Activated naive CD8-positive, alpha-beta T cell treated with anti-CD3 and anti-CD28 coated beads, Interleukin-2, amount 50 U/mL, for 16 hours (primary cell): Measurements from ENCODE around the gene MEAK7.
"Not testable (repeated sequence)": the region's sequence is repeated elsewhere in the genome, so short reads cannot be mapped to it uniquely, and the experiment has no call there.

Experiments
- DNase-seq: peaks from one replicate; pipeline ENCODE4 v3.0.0-alpha.2; 2020; ENCODE audit warnings: low read depth, low spot score

The MEAK7 gene

DNA sequence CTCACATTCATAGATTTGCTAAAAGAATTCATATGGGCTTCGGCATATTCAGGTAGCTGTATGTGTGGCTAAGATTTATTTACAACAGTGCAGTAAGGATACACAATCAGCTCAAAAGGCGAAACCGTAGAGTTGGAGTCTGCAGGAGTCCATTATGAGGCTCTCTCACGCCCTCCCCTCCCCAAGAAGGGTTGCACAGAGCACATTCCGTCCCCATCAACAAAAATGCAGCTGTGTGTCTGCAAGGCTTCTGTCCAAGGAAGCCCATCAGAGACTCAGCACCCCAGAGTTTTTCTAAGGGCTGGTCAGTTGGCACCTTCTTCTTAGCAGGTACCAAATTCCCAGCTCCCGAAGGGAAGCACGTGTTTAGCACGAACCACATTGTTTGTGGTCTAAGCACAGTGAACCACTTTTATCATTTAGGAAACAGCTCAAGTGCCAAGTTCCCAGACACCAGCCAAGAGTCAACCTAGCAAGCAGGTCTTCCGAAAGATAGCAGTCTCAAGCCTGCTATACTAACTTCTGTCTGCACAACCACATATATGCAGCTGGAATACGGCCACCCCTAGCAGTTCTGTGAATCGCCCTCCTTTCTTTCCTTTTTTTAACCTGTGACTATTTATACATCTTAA, 28.5 kb upstream of the MEAK7 start:
- no peak for DNase-seq

DNA sequence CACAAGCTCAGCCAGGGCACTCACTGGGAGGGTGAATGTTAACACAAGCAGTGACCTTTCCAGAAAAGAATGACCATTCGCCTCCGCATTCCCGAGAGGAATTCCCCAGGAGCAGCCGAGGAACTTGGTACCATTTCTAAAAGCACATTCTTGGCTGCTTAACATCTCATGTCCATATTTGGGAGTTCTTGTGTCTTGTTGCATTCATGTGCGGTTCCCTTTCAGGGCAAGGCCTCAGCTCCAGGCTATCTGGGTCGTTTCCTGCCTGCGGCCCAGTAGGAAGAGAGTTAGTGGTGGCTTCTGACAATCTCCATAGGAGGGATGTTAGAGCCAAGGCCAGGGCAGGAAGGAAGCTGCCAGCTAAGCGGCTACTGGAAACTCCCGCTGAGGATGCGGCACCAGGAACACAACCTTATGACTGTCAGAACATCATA, 27.8 kb upstream of the MEAK7 start:
- no peak for DNase-seq

DNA sequence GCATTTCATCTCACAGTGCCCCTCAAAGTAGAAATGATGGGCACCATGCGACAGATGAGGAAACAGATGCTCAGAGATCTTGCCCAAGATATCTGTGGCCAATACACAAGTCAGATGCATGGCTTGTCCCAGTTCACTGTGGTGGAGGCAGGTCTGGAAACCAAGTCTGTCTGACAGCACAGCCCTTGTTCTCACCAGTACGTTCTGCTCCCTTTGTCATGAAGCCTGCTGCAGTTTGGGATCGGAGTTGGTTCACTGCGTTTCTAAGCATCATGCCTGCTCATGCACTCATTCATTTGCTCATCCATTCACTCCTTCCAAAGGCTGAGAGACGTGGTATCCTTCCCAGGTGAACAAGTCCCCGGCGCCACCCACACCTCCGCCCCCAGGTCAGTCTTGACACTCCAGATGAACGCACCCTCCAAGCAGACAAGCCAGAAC, 27.2 kb upstream of the MEAK7 start:
- DNase-seq, result no peak

DNA sequence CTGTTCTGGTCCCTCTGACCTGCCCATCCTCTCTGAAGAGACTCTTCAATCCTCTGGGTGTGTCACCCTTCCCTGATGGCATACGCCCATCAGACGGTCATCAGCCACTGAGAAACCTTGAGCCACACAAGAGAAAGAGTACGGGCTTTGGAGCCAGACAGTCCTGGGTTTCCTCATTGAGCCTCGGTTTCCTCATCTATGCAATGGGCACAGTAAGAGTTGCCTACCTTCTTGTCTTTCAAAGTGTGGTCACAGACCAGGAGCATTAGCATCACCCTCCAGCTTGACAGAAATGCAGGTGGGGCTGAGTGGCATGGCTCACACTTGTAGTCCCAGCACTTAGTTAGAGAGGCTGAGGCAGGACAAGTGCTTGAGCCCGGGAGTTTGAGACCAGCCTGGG, 26.1 kb upstream of the MEAK7 start:
- DNase-seq, result no peak

DNA sequence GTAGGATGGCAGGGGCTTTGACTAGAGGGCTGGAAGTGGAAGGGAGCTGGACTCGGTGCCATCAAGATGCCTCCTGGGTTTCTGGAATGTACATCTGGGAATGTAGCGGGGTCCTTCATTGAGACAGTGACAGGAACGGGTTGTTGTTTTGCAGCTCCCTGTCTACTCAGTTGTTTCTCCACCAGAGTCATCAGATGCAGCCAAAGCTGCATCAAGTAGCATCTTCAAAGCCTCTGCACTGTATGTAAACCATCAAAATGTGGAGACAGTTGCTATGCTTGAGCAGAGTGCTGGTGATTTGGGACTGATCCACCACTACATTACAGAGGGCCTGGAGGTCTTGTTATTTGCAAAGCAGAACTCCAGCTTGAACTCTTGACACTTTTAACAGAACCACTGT, 25.1 kb upstream of the MEAK7 start:
- no peak for DNase-seq

DNA sequence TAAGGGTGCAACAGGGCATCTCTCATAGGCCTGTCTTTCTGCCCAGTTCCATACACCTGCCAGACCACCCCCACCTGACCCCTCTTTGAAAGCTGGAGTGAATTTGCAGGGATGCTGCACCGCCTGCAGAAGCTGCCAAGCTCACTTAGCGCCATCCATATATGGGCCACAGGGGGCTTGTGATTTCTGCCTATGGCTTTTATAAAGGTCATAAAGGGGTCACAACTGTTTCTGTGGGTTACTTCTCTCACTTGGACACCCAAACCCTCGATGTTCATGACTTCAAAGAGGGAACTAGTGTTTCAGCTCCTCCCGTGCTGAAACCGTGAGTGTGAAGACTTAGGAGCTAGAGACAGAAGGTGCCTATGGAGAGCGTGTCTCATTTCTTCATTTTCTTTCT, 23.9 kb upstream of the MEAK7 start:
- no peak for DNase-seq

DNA sequence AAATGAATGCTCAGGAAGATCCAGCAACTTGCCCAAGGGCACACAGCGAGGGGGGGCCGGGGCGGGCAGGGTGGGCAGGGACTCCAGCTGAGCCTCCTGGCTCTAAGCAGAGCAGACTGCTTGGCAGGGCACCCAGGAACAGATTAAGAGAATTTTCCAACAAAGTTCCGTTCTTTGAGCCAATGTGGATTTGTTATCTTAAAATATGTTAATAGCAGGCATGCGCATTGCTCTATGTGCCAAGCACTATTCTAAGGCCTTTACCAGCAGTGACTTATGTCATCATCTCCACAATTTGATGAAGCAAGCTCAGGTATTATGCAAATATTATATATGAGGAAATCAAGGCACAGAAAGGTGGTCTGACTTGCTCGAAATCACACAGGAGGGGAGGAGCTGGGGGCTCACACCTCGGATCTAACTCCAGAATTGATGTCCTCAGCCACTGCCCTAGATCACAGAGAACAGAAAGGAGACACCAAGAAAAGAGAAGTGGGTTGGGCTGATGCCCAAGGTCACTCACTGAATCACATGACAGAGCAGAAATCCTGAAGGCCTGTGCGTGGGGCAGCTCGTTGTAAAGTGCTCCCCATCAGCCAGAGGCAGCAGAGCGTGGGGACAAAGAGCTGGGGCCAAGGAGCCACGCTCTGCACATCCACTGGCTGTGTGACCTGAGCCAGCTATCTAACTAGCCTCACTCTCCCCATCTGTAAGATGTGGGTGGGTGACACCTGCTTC, 23.2 kb upstream of the MEAK7 start:
- DNase-seq, result no peak

DNA sequence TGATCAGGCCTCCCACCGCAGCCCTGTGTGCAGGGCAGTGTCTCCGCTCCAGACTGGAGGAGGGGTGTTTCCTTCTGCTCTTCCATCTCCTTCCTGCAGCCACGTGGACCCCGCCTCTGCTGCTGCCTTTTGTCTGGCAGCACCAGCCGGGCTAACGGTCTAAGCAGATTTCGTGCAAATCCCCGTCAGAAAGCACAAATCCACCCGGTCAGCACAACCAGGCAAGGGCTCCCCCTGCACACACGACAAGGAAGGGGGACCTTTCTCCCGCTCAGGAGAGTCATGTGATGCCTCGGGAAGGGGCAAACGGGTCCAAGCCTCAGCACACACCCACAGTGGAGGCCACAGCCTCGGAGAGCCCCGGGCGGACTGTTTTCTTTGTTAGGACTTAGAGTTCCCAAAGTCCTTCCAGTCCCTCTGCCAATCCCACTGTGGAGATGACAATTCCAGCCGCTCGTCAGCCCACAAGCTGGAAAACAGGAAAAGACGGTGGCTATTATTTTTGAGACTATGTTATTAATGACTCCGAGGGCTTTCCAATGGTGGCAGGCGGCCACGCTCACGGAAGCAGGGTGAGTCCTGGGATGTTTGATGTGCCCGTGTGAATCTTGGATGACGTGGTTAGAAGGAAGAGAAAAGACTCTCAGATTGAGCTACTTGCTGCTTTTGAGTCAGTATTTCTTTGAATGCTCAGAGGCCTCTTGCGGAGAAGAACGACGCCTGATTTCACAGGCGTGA, 22.5 kb upstream of the MEAK7 start:
- DNase-seq, result no peak

DNA sequence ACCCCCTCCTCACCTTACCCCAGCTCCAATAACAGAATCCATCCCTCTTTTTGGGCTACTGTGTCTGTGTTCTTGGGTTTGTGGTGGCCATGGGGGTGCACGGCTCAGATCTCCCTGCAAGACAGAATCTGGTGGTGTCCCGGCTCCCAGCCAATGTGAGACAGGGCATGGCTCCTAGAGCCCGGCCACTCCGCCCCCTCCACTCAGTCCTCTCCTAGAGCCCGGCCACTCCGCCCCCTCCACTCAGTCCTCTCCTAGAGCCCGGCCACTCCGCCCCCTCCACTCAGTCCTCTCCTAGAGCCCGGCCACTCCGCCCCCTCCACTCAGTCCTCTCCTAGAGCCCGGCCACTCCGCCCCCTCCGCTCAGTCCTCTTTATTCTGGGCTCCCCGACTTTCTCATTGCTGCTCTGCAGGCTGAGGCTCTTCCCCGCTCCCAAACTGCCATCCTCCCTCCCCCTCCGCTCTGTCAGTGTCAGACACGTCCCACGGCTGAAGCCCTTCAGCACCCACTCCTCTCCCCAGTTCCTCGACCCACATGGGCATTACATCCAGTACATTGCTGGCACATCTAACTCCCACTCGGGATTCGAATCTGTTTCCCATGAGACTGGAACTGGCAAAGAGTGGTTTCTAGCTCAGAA, 20.6 kb upstream of the MEAK7 start:
- not testable (repeated sequence) for DNase-seq

DNA sequence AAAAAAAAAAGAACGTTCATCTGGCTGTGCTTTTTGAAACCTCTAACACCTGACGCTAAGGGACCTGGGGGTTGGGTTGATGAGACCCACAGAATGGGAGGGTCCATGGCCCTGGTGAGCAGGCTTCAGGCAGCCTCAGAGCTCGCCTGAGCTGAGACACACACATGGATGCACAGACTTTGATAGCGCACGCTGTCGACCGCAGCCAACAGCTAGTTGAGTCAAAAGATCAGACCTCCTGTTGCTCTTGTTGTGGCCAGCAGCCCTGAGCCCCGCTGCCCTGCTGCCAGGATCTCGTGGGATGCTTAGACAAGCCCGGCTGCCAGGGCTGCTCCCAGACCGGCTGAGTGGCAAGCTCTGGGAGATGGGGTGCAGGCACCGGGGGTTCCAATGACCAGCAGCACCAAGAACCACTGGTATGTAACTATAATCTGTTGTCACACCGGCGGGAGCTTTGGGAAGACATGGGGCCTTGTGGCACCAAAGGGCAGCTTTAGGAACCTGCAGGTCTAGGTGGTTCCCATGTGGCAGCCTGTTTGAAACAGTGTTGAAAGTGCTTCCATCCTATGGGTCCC, 20.0 kb upstream of the MEAK7 start:
- DNase-seq, result no peak

DNA sequence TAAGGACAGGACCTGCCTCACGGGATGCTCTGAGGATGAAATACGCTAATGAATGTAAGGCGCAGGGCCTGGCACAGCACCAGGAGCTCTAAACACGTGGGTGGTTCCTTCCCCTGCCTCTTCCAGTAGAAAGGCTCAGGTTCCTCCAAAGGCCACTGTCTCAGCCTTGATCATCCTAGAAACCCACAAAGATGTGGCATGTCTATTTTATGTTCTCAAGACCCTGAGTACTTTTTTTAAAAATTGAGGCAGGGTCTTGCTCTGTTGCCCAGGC, 17.0 kb upstream of the MEAK7 start:
- no peak for DNase-seq

DNA sequence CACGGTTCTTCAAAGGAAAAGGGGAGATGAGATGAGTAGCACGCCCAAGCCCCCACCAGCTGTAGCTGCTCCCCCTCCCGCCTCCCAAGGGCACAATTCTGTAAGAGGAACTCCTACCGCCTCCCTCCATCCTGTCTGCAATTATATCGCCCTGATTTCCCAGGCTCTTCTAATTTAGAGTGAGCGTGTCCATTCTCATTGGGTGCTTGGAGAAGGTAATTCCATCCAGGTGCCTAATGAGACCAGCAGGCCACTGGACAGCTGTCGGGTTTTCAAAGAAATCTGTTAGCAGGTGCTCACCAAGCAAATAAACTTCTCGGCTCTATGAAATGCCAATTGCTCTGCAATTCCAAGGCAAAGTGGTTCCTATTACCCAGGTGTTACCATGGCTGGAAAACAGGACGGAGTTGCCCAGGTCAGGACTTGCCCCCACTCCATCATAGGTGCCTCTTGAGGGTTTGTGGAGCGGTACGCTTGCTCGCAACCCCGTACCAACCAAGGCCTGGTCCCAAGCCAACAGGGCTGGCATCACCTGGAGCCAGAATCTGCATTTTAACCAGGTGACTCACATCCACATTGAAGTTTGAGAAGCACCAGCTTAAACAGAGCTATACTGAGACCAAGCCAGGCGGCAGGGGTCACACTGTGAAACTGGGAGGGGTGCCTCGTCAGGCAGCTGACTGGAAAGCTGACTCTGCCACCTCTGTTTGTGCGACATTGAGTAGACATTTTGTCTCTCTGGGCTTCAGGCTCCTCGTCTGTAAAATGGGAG, 16.5 kb upstream of the MEAK7 start:
- no peak for DNase-seq

DNA sequence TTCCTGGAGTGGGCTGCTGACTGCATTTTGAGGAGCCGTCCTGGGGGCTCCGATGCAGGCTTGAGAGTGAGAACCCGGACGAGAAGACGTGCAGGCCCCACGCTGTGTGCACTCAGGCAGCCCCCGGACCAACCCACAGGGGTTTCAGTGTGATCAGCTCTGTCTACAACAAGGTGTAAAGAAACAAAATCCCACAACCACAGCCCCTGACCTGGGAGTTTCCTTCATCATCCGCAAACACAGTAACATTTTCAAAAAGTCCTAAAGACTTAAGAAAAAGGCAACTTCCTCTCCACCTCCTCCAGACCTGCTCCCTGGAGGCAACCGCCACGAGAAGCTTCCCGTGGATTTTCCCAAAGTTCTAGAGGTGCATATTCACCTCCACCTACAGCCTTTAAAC, 15.4 kb upstream of the MEAK7 start:
- DNase-seq, result no peak

DNA sequence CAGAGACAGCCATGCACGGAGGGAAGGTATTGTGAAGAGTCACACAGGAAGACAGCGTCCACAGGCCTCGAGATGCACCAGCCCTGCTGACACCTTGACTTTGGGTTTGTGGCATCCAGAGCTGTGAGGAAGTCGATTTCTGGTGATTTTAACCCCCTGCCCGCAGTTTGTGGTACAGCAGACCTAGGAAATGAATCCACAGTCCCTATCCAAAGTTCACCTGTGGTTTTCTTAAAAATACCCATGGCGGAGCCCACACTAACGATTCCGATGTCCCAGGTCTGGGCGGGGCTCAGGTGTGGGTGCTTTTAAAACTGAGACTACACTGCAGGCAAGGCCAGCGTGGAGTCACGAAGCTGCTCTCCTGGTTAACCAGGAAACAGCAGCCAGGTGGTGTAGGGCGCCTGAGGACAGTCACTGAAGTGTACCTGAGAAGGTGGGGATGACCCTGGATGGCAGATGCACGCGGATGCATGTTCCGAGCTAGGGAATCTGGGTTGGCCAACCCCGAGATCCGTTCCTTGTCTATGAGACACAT, 14.4 kb upstream of the MEAK7 start:
- no peak for DNase-seq

DNA sequence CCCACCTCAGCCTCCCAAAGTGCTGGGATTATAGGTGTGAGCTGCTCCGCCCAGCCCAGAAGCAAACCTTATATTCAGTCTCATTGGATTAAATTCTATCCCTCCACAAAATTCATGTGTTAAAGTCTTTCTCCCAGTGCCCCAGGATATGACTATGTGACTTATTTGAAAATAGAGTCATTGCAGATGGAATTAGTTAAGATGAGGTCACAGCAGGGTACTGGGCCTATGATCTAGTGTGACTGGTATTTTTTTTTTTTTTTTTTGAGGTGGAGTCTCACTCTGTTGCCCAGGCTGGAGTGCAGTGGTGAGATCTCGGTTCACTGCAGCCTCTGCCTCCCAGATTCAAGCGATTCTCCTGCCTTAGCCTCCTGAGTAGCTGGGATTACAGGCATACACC, 13.8 kb upstream of the MEAK7 start:
- DNase-seq, result not testable (repeated sequence)

DNA sequence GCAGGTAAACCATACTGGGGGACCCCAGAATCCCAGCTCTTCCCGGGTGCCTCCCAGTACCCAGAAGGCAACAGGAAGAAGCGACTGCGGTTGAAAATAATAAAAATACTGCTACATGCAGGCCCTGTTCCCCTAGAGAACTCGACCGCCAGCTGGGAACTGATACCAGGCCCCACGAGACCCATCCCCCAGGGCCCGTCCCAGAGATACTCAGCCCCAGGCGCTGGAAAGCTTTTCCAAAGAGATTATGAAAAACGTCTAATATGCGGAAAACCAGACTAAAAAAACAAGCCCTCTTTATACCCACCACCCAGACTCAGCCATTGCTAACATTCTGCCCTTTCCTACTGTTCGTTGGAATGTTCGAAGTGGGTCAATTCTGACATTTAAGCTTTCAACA, 12.9 kb upstream of the MEAK7 start:
- DNase-seq, result no peak

DNA sequence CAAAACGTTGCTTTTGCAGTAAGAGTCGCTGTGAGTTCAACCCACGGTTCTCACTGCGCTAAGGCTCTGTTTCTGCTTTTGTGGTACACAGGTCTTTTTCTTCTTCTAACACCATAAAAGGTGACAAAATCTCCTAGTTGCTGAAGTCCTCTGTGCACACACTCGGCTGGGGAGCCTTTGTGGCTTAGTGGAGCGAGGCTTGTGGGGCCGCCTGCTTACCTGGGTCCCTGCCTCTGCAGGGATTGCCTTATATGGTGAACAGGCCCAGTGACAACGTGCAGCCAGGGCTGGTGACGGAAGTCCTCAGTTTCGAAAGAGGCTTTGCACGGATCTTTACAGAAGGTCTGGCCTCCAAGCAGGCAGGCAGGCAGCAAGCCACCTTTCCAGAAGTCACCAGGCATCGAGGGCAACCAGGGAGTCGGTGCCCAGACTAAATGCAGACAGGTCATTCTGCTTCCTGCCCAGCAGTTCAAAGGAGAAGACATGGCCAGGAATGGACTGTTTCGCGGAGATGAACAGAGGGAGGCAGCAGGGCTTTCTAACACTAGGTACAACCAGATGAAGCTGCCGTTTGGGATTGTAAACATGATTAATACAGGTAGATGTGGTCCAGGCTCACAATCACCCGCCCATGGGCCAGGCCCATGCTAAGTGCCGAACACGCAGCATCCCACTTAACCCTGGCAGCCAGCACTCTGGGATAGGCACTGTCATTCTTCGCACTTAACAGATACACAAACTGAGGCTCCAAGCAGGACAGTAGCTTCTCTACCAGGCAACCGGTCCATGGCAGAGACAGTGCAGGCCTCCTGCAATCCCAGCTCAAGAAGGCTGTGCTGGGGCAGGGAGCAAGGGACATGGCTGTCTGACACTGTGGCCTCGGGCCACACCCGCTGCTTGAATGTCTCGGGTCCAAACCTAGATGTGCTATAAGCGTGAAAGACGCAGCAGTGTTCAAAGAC, 10.7 kb upstream of the MEAK7 start:
- peak; percentile 51 for DNase-seq

DNA sequence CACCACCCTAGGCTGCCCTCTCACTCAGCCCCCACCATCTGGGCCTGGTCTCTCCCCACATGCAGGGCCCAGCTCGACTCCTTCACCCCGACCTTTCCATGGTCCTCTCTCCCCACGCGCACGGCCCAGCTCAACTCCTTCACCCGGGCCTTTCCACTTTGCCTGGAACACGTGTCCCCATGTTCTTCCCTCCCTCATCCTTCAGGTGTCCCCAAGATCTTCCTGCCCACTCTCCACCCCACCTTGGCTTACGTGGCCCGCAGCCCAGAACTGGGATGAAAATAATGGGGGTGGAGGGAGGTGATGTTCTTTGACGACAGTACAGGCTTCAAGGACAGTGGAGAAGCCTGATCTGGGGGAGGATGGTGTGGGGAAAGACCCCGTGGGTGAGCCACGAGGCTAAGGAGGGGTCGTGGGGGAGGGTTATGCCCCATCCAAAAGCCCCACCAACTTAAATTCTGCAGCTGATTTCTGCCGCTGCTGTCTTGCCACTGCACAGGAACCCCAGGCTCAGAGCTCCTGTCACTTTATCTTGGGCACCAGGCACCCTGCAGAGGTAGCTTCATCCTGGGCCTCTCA, 9.9 kb upstream of the MEAK7 start:
- no peak for DNase-seq

DNA sequence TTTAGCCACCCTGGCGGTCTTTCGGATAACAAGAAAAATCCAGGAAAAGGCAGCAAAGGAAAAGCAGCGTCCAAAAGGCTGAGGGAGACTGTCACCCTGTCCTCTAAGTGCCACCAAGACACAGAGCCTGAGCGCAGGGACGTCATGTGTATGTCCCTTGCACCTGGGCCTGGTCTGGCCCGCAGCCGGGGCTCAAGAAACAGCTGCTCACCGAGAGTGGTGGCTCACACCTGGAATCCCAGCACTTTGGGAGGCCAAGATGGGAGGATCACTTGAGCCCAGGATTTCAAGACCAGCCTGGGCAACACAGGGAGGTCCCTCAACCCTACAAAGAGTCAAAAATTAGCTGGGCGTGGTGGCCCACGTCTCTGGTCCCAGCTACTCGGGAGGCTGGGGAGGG, 9.2 kb upstream of the MEAK7 start:
- DNase-seq, result no peak

DNA sequence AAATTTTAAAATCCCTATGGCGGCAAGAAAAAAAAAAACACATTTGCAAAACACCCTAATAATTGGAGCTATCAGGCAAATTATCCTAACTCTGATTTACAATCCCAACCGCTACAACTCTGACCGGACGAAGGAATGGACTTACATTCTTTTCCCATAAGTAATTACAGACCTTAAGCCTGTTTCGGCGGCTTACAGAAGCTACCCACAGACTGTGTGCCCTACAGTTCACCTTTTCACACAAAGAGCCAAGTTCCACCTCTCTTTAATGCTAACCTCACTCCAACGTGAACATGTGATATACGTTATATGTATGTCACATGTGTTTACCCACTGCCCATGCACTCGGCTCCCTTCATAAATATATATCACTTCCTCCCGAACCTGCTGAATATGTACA, 8.7 kb upstream of the MEAK7 start:
- DNase-seq, result no peak
